Skin of body (tissue), 2 donors: ENCODE measurements around the gene ELL. TPM values are rescaled to one million over a fixed set of nuclear protein-coding genes. Genes with fewer than 3 reads are reported as not detected.

Experiments used
- DNase-seq: peaks from one replicate; lab custom pipeline; 2025; lab: John Stamatoyannopoulos, UW
- total RNA-seq: library from RNA; depleted of rRNA; stranded (reverse); fragments of >200 nt; gene quantifications from one replicate; pipeline ENCODE4 v1.2.3, GENCODE V29; 2014

The ELL gene
- total RNA-seq, 1 donor from 2014 or later, result 13.0 TPM

DNA sequence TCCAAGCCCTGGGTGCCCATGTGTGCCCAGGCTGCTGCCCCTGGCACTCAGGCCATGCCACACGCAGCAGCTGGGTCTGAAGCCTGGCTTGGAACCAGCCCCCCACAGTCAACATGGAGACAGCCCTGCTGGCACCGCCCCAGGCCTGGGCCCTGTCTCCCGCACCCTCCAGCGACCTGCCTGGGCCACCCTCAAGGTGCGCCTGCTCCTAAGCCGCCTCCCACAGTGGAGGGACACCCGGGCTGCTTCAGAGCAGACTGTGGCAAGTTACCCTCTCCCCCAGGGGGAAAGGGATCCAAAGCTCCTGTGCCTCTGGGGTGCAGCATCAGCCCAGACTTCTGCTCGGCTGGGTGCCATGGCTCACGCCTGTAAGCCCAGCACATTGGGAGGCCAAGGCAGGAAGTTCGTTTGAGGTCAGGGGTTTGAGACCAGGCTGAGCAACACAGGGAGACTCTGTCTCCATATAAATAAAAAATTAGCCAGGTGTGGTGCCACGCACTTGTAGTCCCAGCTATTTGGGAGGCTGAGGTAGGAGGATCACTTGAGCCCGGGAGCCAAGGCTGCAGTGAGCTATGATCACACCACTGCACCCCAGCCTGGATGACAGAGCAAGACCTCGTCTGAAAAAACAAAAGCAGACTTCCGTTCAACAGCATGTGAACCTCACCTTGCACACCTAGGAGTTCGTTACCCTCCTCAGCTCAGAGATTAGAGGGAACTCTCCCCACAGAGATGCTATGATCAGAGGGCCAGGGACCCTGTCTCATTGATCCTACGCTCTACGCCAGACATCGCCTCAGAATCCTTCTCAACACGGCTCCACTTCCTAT is 15.6 kb downstream of the ELL start:
- DNase-seq, result no peak

DNA sequence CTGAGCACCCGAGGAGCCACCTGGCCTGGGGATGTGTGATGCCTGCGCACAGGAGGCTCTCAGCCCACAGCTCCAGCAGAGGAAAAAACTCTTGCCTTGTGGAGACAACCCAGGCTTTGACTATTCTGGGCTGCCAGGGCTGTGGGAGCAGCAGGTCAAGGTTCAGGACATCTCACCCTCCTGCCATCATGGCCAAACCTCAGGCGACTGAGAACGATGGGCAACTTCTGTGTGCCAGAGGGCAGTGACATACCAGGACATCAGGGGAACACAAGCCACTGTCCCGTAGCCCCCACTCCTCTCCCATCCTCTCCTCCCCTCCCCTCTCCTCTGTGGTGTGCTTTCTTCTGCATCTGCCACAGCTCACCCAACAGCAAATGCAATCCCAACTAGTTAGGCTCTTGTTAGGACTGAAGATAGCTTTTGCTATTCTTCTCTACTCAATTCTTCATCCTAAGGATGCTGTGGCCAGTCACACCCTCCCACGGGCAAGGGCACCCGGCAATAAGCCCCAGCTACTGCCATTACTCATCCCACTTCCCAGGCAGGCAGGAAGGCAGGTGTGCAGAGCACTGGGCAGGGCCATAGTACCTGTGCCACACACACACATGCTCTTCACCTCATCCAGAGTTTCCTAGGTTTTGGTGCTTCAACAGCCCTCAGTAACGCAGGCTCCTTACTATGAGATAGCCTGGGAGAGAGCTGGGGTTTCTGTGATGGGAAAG is 16.8 kb downstream of the ELL start:
- no peak for DNase-seq

DNA sequence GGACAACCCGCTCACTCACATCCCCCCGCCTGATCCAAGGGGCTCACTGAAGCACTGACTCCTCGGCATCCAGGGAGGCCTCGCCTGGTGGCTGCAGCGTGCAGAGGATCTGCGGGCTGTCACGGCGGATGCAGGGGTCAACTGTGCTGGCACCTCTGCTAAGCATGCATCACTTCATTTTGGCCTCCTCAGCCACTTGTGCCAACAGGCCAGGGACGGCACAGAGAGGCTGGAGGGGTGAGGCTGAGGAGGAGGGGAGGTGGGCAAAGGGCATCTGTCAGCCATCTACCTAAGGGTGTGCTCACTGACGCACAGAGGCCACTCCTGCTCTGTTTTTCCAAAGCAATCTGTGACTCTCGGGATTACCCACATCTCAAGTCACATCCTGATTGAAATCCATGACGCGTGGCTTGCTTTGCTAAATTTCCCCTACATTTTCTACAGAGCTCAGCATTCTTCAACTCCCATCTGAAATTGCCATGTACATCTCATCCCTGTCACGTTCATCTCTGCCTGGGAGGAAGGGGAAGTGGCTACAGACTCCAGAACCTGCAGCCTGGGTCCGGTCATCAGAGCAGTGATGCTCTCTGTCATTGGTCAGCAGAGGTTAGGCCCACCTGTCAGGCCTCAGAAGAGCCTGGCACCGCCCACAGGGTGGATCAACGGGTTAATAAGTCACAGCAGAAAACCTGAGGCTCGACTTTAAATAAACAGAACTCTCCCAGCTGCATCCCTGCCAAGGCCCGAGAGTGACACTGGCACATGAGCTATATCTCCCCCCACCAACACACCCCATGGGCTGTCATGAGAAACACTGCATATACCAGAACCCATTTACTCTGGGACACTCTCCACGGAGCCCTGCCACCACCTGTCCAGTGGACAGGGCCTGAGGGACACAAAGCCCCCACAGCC is 17.6 kb downstream of the ELL start:
- DNase-seq, result no peak

GRCh38 chr19:18503337-18503970 is 18.4 kb downstream of the ELL start:
- no peak for DNase-seq

DNA sequence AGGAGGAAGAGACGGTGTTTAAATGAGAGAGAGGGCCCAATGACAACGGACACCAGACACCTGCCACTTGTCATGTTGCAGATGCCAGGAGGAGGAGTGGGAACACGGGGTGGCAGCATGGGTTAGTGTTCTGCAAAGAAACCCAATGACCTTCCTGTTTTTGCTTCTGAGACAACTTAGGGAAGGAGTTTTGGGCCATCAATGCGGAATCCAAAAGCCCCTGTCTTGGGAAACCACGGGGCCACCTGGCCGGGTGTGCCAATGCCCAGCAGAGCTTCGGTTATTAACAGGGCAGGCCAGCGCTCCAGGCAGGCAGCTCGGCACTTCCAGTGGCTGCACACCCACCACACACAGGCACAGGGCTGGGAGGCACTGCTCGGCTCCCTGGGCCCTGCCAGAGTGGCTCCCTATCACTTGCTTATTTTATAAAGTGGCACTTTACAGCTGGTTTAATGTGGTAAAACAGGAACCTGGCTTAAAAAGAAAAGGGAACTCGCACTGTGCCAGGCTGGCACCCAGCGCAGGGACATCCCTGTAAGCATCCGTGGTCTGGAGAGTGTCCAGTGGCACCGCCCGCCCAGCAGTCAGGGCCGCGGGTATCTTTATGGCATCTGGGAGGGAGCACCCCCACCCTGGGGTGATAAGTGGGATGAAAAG is 19.1 kb downstream of the ELL start:
- DNase-seq, result no peak

GRCh38 chr19:18502246-18502637 is 19.6 kb downstream of the ELL start:
- DNase-seq, result no peak

DNA sequence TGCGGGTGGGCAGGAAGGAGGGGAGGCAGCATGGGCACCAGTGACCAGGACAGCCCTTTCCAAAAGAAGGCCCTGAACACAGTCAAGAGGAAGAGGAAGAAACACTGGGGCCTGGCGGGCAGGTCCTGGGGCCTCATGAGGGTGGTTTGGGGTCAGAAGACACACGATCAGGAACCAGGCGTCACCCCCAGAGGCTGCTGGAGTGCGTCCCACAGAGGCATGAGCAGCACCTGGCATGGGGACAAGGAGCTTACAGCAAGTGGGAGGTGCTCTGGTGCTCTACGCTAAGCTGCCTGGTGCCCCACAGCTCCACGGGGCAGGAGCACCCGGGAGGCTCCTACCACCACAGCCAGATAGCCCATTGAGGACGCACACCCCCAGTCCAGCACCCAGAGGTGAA is 20.0 kb downstream of the ELL start:
- DNase-seq, result no peak

GRCh38 chr19:18501351-18501750 is 20.5 kb downstream of the ELL start:
- DNase-seq, result no peak

- DNase-seq, result no peak
These were observed 21.1 kb downstream of the ELL start for GRCh38 chr19:18500799-18501198.

GRCh38 chr19:18500376-18500775 is 21.5 kb downstream of the ELL start:
- no peak for DNase-seq

DNA sequence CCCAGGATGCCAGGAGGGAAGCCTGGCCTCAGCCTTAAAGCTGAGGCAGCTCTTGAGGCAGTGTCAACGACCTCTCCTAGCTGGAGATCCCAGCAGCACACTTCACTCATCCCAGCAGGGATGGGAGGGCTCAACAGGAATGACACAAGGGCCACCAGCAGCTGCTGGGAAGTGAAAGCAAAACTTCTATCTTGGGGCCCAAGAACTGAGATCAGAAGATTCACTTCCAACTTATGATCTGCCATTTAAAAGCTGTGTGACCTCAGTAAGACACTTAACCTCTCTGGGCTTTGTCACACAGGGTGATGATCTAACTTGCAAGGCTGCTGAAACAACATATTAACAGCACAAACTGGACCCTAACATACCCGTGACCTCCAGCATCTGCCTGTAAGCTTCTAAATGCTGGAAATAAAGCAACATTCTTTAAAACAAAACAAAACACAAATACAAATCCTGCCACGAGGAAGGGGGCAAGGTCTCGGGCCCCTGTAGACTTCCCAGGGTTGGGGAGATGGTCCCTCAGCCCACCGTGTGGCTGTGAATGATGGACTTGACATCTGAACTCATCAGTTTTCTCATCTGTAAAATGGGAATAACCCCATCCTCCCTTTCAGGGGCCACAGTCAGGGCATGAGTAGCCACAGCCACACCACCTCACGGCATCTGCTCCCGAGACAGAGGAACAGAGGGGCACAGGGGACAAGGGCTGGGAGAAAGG is 22.7 kb downstream of the ELL start:
- no peak for DNase-seq

- DNase-seq, result no peak
These were observed 25.0 kb downstream of the ELL start for GRCh38 chr19:18496980-18497256.

DNA sequence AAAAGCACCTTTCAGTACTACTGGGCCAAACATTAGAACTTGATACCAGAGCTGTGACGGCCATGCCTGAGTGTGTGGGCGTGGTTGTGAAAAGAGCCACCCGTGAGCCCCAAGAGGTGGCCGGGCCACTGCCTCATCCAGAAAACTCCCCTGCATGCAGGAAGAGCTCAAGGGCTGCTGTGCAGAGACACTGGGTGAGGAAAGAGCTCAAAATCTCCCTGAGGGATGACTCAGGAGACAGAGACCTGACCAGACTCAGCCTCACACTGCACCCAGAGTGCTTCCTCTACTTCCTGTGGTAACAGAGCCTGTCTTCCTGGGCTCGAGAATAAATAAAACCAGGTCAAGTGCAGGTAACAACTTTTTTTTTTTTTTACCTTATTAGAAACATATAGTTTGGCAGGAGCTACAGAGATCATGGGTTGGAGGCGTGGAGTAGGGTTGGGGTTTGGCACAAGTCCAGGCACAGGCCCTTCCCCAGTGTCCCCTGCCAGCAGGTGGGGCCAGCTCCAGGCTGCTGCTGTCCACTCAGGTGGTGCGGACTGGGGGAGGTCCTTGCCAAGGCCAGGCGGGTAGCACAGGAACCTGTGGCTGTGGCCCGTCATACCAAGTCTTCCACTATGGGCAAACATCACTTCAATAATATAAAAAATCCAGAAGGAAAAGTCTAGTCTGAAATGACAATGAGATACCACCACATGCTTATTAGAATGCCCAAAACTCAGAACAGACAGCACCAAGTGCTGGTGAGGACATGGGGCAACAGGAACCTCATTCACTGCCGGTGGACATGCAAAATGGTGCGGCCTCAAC is 25.5 kb downstream of the ELL start:
- DNase-seq, result no peak

DNA sequence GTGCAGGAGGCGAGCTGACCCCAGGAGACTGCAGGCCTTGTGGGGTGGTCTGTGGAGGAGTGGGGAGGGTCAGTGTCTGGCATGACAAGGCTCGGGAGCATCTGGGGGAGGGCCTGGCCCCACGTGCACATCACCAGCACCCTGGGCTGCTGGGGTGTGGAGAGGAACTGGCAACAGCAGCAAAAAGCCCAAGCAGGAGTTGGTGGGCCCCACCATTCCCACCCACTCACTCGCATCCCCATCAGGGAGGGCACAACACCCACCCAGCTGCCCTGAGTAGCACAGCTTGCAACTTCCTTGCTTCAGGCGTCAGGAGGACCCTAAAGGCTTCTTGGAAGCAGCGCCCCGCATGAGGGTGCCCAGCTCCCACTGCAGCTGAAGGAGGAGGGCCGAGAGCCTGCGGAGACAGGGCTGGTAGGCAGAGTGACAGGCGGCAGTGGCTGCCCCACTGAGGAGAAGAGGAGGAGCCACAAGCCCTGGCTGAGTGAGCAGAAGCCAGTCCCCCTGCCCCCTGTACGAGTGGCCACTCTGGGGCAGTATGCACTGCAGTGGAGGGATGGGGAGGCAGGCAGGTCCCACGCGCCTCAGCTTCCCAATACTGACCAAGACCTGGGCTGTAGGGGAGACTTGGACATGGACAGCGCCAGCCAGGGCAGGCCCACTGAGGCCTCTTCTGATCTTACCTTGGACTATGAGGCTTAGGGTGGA is 26.5 kb downstream of the ELL start:
- no peak for DNase-seq

DNA sequence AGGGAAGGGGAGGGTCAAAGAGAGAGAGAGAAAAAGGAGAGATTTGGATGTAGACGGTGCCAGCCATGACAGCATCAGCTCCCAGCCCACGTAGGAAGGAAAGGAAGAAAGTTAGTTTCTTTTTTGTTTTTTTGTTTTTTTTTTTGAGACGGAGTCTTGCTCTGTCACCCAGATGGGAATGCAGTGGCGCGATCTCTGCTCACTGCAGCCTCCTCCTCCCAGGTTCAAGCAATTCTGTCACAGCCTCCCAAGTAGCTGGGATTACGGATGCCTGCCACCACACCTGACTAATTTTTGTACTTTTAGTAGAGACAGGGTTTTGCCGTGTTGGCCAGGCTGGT is 27.6 kb downstream of the ELL start:
- DNase-seq, result no peak

GRCh38 chr19:18493440-18494266 is 28.2 kb downstream of the ELL start:
- DNase-seq, result no peak

DNA sequence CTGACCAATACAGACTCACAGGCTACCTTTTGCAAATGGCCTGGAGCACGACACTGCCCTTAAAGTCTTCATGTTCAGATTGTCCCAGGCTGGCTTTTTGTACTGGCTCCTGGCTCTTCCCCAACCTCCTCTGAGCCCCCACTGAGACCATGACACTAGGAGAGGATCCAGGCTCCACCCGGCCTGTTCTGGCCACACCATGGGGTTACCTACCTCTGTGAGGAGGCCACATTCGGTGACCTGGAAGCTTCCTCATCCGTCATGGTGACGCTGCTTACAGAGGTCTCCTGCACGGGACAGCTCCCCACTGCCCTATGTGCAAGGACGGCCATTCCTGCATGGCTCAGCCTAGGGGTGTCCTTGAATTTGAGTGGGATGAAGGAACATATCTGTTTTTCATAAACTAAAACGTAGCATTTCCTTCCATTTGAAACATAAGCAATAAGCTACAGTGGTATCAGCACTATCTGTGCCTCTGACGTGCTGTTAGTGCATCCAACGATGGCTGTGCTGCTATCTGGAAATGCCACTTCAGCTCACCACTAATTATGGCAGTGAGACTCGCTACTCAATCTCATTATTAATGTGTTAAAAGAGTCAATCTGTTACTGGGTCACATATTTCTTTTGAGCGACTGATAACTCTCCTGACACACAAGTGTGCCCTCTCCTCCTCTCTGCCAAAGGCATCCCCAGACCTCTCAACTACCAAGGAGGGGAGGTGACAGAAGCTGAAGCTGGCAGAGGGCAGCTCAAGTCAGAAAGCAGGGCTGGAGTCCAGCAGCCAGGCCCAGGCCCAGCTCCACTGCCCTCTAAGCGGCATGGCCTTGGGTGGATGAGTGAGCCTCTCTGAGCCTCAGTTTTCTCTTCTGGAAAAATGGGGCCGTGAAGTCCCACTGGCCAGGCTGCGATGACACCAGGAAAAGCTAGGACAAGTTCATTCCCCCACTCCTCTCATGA is 29.6 kb downstream of the ELL start:
- DNase-seq, result no peak
